Lung microvascular endothelial cell (primary cell): ENCODE measurements around the gene VWCE. TPM values are rescaled to one million over a fixed set of nuclear protein-coding genes. Genes with fewer than 3 reads are reported as not detected.
A peak's percentile ranks its signal among the peaks of the same experiment; 100 is the strongest.

Source experiments
- DNase-seq, 2 donors: peaks; one replicate each; pipeline versions ENCODE4 v3.0.0 to v3.0.0-alpha.2; 2010; ENCODE audit warnings: low read depth in 2 of 2
- total RNA-seq: library from RNA; depleted of rRNA; stranded (reverse); fragments of >200 nt; gene quantifications from 2 replicates; pipeline ENCODE4 v1.2.1, GENCODE V29; 2014

The VWCE gene
- total RNA-seq, 1 donor from 2014 or later: 0.60 TPM

DNA sequence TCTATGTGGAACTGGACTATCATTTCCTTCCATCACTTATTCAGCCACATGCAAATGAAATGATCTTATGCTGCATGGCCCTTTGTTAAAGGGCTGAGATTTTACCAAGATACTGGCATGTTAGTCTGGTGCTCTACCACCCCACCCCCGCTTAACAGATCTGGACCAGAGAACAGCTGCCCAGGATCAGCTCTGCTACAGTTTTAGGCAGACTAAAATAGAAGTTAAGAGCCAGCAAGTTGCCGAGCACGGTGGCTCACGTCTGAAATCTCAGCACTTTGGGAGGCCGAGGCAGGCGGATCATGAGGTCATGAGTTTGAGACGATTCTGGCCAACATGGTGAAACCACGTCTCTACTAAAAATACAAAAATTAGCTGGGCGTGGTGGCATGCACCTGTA is 33.2 kb upstream of the VWCE start:
- DNase-seq: no peak

DNA sequence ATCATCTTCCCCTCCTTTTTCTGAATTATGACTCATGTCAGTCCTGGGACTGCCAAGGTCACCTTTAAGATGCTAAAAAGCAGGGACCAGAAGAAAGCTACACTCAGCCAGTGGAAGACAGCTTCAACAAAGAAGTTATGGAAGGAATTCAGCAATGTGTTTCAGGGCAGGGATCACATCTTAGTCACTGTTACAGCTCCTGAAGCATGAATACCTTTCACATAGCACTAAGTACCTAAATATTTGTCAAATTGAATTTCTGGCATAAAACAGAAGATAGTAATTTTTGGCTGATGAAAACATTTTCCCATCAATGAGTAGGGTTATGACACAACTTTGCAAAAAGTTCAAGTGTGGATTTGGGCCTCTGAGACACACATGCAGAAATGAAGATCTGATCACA is 32.6 kb upstream of the VWCE start:
- no peak for DNase-seq

DNA sequence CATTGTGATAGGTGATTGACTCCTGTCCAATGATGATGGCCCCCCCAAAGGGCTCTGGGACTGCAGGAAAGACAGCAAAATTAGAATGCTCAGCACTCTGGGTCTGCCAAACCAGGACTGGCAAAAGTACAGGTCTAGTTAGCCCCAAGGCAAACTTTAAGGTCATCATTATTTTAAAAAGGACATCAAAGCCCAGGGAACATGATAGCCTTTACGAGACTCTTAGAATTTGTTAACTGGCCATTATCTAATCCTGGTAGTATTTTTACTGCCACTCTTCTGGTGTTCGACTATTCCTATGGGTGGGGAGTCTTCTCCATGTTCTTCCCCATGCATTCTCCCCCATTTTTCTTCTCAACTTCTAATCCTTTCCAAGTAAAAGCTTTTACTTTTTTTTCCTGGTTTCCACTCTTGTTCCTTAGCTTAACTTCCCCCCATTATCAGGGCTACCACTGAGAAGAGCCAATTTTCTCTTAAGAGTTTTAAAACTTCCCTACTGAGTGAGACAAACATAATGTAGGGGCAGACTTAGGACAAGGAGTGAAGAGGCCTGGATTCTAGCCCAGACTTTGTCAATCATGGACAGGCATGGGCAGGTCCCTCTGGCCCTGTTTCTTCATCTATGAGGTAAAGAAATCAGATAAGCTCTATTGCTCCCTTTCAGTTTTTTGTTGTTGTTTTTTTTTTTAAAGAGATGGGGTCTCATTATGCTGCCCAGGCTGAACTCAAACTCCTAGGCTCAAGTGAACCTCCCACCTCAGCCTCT is 30.7 kb upstream of the VWCE start:
- no peak for DNase-seq

DNA sequence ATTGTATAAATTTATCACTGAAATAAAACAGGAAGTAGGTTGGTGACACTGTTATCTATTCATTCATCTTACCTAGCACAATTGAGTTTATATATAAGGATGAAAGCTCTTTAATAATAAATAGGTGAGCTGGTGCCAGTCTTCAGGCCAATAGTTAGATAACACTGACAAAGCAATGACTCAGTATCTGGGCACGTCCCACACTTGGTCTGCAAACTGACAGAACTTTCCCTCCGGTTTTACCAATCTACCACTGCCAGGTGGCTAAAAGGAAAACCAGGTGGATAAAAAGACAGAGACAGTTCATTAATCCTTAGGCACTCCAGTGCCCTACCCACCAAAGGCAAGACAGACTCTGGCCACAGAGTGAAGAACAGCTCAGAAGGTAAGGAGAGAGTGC is 20.1 kb upstream of the VWCE start:
- DNase-seq: no peak

DNA sequence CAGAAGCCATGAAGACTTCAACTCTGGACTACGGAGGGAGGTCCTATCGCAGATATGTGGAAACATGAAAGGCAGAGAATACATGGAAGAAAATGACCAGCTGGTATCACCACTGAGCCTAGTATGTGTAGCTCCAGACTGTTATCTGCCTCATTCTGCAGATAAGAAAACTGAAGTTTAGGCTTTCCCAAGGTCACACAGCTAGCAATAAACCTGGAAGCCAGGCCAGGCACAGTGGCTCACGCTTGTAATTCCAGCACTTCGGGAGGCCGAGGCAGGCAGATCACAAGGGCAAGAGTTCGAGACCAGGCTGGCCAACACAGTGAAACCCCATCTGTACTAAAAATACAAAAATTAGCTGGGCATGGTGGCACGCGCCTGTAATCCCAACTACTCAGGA is 15.6 kb upstream of the VWCE start:
- DNase-seq: no peak

DNA sequence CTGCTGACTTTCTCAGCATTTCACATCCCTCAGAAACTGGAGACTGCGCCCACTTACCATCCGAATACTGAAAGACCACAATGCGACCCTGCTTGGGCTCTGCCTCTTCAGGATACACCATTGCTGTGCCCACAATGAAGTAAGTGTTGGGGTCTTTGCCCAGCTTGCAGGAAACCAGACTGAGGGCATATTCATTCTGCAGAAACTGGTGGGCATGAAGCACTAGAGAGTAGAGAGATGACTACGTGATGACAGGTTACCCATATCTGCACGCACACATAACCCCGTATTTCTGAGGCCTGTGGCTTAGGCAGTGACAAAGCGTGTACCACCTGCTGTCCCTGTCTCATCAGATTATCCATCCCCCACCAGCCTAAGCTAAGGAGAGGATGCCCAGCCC is 14.6 kb upstream of the VWCE start:
- no peak for DNase-seq

DNA sequence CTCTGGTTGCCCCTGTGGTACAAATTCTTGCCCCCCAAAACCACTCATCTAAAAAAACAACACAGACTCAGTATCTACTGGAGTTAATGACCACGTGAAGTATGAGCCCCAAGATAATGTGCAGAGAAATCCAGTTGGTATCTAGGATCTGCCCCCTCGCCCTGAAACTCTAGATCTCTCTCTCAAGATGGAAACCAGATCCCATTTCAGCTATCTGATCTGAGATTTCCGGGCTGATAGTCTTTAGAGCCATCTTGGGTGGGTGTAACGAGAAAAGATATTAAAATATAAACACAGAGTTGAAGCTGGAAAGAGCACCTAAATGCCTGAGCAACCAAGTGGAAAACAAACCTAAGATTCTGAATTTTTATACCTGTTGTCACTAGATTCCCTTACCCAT is 14.0 kb upstream of the VWCE start:
- DNase-seq: no peak

DNA sequence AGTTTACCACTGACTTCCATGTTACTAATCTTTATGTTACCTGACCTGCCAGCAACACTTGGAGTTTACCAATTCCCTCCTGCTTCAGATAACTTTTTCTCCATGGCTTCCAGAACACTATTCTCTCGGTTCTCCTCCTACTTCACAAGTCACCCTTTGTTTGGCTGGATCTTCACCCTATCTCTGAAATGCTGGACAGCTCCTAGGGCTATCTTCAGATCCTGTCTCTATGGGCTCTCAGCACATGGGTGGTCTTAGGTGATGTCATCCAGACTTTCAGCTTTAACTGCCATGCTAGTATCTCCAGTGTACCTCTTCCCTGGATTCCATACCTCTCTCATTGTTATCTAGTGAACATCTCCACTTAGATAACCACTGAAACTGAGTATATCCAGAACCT is 12.2 kb upstream of the VWCE start:
- no peak for DNase-seq

DNA sequence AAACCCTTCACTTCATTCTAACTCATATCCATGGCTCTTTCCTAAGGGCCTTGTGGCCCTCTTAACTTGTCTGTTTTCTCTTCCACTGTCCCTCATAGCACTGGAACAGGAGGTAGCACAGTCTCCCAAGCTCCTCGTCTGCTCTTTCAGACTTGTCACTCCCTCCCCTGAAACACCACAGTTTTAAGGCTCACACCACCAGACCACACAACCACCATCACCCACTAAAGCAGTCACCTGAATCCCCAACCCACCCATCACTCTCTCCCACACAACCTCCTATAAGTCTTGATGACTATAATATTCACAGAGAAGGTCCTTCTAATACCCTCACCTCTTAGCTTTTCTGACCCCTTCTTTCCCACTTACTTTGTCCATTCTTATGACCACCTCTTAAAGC is 11.1 kb upstream of the VWCE start:
- DNase-seq: no peak

DNA sequence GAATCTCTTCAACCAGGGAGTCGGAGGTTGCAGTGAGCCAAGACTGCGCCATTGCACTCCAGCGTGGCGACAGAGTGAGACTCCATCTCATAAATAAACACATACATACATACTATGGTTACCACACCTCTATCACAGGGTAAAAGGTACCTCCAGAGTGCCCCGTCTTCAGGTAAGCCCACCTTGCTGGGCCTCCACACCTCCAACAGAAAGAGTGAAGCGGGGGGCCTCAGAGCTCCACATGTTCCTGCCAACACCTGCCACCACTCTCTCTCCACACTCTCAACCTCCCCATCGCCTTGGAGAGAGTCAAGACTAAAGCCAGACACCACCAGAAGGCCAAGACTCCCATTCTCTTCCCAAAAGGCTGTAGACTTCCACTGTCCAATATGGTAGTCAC is 10.3 kb upstream of the VWCE start:
- no peak for DNase-seq

DNA sequence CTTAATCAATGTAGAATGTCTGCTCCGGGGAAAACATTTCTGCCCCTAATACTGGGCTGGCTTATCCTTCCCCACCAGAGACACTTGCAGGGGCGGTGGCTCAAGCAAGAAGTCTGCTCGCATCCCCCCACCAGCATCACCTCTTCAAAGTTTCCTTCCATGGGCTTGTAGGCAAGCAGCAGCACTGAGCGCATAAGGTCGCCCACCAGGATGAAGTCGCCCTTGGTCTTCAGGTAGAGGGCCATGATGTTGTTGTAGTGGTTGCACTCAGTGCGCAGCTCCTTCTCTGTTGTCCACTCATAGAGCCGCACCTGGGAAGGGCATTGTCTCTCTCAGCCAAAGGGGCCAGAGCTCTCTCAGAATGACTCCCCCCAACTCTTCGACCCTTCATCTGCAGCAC is 8.6 kb upstream of the VWCE start:
- DNase-seq: no peak

DNA sequence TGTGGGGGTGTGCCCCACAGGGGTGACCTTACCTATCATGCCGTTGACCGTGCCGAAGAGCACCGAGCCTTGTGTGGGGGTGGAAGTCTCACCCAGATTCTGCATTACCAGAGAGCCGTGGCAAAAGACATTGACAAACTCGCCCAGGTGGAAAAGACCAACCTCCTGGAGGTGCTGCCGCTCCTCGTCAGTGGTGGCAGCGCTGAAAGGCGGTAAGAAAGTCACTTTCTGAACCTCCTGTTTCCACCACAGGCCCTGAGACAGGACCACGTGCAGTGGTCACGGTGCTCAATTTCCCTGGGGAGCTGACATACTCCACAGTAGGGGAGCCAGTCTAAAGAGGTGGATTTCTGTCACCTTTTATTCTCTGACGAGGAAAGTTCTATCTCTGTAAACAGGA is 7.4 kb upstream of the VWCE start:
- no peak for DNase-seq

DNA sequence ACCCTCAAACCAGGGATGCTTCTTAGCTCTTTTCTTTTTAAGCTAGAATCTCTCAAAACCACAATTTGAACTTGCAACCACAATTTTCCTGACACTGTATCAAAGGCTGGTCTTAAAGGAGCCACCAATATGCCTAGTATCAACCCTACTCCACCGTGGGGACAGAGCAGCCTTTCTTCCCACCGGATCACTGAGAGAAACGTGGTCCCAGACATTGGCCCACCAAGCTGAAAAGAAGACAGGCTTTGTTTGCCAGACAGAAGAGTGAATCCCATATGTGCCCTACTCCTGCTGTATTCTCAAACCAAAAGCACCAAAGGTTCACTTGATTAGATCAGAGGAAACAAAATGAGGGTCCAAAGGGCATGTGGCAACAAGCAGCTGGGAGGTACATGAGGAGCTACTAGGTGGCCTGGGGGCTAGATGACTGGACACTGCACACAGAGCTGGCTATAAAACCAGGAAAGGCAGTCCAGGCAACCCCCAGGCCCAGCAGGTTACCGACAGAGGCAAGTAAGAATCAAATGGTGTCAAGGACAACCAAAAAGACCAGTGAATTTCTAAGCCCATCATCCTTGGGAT is 3.6 kb upstream of the VWCE start:
- no peak for DNase-seq

DNA sequence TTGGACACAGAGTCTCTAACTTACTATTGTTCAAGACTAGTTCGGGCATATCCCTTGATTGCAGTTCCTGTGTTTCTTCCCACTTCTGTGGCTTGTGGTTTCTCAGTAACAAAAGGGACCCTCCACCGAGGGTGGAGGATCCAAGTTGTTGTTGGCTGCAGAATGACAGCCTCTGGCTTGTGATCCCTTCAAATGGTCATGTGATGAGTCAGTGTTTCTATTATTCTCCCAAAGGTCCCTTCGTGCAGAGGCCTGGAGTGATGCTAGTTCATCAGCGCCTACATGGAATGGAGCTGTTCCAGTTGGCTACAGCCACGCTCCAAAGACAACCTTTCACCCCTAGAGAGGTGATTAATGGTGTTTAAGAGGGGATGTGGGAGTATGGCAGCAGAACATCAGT is 2.6 kb upstream of the VWCE start:
- DNase-seq: peak; percentile 95 to 96

DNA sequence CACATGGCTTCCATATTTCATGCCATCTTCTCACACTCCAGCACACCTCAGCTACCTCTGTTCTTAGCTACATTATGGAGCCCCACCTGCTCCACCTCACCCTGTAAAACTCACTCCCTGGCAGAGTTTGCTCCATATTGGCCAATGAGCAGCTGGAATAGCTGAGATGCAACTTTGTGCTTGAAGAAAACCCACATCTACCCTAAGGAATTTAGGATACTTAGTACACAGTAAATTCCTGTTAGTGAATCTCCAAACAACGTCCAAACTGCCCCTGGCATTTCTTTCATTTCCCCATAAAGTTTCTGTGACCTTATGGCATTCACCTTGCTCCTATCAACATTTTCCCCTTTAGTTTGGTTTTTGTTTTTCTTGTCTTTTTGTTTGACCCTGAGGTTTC is 2.2 kb upstream of the VWCE start:
- no peak for DNase-seq

DNA sequence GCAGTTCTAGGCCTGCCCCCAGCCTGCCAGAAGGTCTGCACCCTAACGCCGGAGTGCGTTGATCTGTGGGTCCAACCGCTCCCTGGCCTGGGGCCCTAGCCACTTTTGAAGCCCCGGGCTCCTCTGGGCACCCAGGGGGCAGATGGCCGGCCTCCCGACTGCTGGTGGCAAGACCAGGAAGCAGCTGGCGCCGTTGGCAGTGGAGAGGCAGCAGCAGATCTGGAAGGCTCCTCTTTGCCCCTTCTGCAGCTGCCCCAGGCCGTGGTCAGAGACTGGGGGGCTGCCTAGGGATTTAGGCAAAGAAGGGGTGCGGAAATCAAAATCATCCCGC is 445 bp upstream of the VWCE start:
- DNase-seq: peak in 1 of 2 donors; percentile 20

DNA sequence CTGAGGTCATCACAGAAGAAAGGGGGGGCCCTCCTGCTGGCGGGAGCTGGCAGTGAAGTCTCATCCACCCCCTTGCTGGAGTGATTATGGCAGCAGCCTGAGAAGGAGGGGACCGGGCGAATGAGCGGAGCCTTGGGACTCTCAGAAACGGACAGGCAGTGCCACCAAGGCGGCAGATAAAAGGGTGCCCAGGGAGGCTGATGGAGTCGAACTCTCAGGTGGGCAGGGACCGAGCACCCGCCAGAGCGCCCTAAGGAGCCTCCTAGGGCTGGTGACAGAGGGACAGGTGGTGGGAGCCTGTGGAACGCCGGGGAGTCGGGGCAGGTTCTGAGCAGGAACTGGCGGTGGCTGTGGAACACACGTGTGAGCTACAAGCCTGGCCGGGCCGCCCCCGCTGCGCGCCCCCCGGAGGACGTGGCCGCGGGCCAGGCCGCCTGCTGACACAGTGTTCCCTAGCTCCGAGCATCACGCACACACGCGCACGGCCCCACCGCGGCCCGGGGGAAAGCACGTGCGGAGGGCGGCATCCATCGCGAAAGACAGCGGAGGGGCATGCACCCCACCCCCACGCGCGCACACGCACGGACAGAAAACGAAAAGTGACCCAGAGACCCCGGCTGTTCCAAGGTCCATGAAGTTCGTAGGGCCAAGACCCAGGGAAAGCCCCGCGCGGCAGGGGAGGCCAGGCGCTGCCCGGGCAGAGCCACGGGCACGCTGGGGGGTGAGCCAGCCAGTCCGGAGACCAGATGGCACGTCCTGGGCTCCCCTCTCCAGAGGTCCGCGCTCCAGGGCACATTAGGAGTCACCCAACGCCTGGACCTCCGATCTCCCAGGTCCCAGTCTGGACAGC is 1.0 kb downstream of the VWCE start:
- peak; percentile 47 to 85 for DNase-seq

DNA sequence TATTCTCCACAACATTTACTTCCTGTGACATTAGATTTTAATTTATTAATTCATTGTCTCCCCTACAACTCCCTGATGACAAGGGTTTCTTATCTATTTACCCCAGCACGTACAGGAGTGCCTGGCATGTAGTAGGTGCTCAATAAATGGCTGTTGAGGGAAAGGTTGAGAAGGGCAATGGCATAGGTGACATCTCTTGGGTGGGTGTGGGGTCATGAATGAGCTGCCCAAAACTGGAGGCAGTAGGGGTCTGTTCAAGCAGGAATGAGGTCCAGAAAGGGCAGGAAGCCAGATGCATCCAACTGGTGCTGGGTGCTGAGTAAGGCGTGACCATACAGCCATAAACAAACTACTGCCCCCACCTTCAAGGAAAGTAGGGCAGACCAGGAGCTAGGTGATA is 2.8 kb downstream of the VWCE start:
- DNase-seq: no peak

DNA sequence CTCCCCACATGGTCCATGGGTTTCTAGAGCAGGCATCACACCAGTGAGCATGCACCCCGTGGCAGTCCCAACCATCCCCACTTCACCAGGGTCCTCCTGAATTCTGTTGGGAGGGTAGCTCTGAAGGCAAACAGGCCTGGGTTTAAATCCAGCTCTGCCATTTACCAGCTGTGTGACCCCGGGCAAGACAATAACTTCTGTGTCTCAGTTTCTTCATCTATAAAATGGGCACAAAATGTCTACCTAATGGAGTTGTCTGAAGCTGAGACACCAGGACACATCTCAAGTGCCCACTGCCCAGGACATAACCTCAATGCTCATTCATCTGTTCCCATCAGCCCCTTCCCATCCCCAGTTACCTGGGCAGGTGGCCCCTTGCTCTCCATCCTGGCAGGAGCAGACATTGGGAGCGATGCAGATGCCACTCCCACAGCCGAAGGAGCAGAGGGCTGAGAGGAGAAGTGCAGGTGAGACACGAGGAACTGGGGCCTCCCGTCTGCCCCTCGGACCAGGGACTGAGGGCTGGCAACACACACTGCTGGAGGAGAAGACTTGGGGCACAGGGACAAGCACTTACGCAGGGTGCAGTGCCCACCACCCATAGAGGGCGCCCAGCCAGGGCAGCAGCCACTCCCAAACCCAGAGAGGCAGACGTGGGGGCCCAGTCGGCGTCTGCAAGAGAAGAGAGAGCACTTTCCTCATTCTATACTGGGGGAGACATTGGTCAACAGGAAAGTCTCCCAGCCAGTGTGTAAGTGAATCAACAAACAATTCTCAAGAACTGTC is 4.0 kb downstream of the VWCE start:
- DNase-seq: no peak

DNA sequence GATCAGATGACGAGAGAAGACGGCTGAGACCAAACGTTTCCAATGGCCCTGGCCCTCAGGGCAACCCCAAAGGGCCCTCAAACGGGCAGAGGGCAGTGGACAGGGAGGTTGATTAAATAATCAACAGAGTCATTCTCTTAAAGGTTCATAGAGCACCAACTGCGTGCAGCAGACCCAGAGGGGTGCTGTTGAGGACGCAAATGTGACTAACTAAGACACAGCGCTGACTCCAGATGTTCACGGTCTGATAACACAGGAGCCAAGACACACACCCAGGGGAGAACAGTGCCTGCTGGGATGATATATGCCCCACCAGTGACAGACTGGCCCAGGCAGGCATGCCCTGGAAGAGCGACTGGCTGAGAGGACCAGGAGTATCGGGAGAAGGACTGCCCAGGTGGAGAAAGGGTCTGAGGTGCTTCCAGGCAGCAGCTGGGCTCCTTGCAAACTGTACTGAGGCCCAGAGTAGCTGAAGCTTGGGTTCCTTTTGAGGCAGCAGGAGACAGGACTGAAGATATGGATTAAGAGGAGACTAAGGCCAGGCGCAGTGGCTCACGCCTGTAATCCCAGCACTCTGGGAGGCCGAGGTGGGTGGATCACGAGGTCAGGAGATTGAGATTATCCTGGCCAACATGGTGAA is 7.7 kb downstream of the VWCE start:
- DNase-seq: no peak

DNA sequence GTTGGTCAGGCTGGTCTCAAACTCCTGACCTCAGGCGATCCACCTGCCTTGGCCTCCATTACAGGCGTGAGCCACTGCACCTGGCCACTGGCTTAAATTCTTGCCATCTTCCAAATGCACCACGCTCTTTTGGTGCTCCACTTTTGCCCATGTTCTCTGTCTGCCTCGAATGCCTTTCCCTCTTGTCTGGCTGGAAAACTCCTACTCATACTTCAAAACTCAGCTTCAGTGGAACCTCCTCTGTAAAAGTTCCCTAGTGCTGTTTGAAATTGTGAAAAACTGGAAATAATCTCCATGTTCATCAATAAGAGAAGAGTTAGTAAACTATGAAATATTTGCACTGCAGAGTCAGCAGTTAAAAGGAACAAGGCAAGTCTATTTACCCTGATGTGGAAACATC is 11.5 kb downstream of the VWCE start:
- DNase-seq: no peak
